ENCODE data around the gene FBRSL1. TPM values are rescaled to one million over a fixed set of nuclear protein-coding genes. Genes with fewer than 3 reads are reported as not detected.

The FBRSL1 gene
- total and polyA plus RNA-seq, 2 donors (not counting 1 experiment from before 2014, with no cell fraction given) = 62.6 to 112 TPM

DNA sequence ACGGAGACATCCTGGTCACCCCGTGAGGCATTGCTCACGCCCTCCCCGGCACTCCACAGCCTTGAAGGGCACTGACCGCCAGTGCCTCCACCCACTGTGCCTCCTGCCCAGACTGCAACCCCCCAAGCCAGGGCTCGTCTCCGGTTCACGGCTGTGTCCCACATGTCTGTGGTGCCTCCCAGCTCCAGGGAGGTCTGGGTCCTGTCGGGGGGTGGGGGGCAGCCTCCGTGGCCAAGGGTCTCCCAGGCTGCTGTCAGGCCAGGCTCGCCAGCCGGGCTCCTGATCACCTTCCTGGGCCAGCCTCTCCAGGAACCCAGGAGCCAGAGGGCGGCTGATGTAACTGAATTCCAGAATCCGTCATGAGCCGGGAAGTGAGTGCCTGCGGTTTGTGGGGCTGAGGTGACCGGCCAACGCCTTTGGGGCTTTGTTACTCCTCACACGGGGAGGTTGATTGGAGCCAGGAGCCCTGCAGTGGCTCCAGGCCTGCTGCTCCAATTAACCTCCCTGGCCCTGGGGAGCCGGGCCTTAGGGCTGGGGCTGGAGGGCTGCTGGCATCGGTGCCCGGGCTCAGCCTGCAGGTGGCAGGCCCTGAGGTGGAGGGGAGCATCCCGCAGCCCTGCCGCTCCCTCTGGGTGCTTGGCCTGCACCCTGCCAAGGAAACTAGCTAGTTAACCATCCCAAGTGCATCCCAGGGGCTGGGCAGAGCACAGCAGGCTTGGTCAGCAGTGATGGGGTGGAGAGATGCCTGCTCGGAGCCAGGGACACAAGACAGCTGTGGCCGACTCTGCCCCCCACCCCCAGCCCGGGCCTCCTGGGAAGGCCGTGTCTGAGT lies 36.4 kb upstream of the FBRSL1 start:
- 93% methylated on average over 27 of the region's 28 CpGs for WGBS (ENCODE audit: insufficient coverage)
- H3K27me3 Mint-ChIP-seq = no peaks in the 10 kb centered on the region
- Histone ChIP-seq H3K4me3 (ENCODE audit: control extremely low read depth in 1 of 5, extremely low read depth in 1 of 5, insufficient read depth in 1 of 5, low read depth in 2 of 5, low read length in 4 of 5) (no peak overlapping the region), H2AFZ (ENCODE audit: insufficient read depth, low read depth, low read length, poor library complexity, severe bottlenecking) (no peak overlapping the region), H3K27me3 (replicated peaks in 1 of 4; ENCODE audit: control extremely low read depth in 1 of 4, control insufficient read depth in 3 of 4, insufficient read depth in 4 of 4, low read length in 3 of 4) (no peaks in the 10 kb centered on the region), H4K20me1 (ENCODE audit: control insufficient read depth, insufficient read depth, low read length, poor library complexity, severe bottlenecking) (no peaks in the 10 kb centered on the region), H3K27ac (ENCODE audit: low read length in 2 of 2) (no peak overlapping the region), H3K9ac (ENCODE audit: low read length) (no peak overlapping the region), H3K36me3 (replicated peaks in 1 of 2; ENCODE audit: control extremely low read depth in 1 of 2, control insufficient read depth in 1 of 2, extremely low read depth in 1 of 2, insufficient read depth in 2 of 2, low read length in 1 of 2) (no peaks in the 10 kb centered on the region), H3K4me1 (ENCODE audit: control insufficient read depth in 2 of 2, insufficient read depth in 2 of 2, low read length in 2 of 2) (peaks cover 34 to 52% of the 10 kb centered on the region in 2 donors), H3K79me2 (ENCODE audit: control insufficient read depth, insufficient read depth, low read length) (peaks cover 3% of the 10 kb centered on the region), H3K4me2 (replicated peaks; ENCODE audit: low read depth, low read length, poor library complexity, severe bottlenecking) (no peak overlapping the region), H3K9me3 (ENCODE audit: control extremely low read depth in 1 of 3, control insufficient read depth in 2 of 3, insufficient read depth in 1 of 3, low read length in 2 of 3) (peaks cover 0 to 6% (median 0%) of the 10 kb centered on the region in 3 donors)
- TF ChIP-seq, protein P1, sequence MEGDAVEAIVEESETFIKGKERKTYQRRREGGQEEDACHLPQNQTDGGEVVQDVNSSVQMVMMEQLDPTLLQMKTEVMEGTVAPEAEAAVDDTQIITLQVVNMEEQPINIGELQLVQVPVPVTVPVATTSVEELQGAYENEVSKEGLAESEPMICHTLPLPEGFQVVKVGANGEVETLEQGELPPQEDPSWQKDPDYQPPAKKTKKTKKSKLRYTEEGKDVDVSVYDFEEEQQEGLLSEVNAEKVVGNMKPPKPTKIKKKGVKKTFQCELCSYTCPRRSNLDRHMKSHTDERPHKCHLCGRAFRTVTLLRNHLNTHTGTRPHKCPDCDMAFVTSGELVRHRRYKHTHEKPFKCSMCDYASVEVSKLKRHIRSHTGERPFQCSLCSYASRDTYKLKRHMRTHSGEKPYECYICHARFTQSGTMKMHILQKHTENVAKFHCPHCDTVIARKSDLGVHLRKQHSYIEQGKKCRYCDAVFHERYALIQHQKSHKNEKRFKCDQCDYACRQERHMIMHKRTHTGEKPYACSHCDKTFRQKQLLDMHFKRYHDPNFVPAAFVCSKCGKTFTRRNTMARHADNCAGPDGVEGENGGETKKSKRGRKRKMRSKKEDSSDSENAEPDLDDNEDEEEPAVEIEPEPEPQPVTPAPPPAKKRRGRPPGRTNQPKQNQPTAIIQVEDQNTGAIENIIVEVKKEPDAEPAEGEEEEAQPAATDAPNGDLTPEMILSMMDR (IDR thresholded peaks at IDR 0.05) = no peak
- no peak for TF ChIP-seq EZH2 (IDR thresholded peaks at IDR 0.05; ENCODE audit: borderline replicate concordance, insufficient read depth, low read depth, low read length, poor library complexity, severe bottlenecking)
- ChIA-PET POLR2A (interaction anchor here (0.8 to 1.2 kb wide), 2 partner anchors 16 to 126 kb away, joined by 3 to 6 read pairs; no protein-coding TSS in a partner anchor), CTCF (no interaction called here)
- DNase-seq (no peak), ATAC-seq (ENCODE audit: low read depth) (no peak)
- no peaks in the 10 kb centered on the region for H3K9me3 Mint-ChIP-seq (ENCODE audit: insufficient read depth)
- peaks cover 44% of the 10 kb centered on the region for H3K4me1 Mint-ChIP-seq
- no peak overlapping the region for H3K27ac Mint-ChIP-seq
- H3K4me3 Mint-ChIP-seq = no peak overlapping the region
- intact Hi-C loops (cut with micrococcal nuclease) = no loop called here
